Breast epithelium (tissue), 4 donors: ENCODE measurements around the gene COMMD3. TPM values are rescaled to one million over a fixed set of nuclear protein-coding genes. Genes with fewer than 3 reads are reported as not detected.

ENCODE experiments used
- DNase-seq, 2 donors: peaks; one replicate each; pipeline ENCODE4 v3.0.0-alpha.2; 2019; ENCODE audit warnings: low spot score in 2 of 2
- H3K27ac ChIP-seq, 2 donors: fragments of 200-600 bp; sonication (generic) in 1 of 2; one replicate each; pipeline ENCODE4 v1.5.1; 2016 to 2019; ENCODE audit warnings: mild to moderate bottlenecking in 1 of 2
- H3K27me3 ChIP-seq, 2 donors: fragments of 200-600 bp; sonication (generic) in 1 of 2; one replicate each; pipeline versions ENCODE4 v1.5.1 to v1.6.0; 2017 to 2019; ENCODE audit warnings: control low read depth in 1 of 2, mild to moderate bottlenecking in 1 of 2
- H3K36me3 ChIP-seq: fragments of 200-600 bp; one replicate; pipeline ENCODE4 v1.5.1; 2019
- H3K4me1 ChIP-seq, 2 donors: fragments of 200-600 bp; sonication (generic); one replicate each; pipeline ENCODE4 v1.5.1; 2016 to 2019; ENCODE audit warnings: control low read depth in 1 of 2
- H3K4me3 ChIP-seq, 3 donors: fragments of 200-600 bp; sonication (generic); 1 replicate in 2 of 3; 2 replicates in 1 of 3; pipeline ENCODE4 v1.5.1; 2016 to 2019; ENCODE audit warnings: mild to moderate bottlenecking in 3 of 3, moderate library complexity in 2 of 3
- H3K9me3 ChIP-seq, 2 donors: fragments of 200-600 bp; sonication (generic) in 1 of 2; one replicate each; pipeline ENCODE4 v1.5.1; 2016 to 2019; ENCODE audit warnings: control low read depth in 1 of 2
- POLR2A ChIP-seq: fragments of 450-650 bp; IDR thresholded peaks from one replicate; pipeline ENCODE4 v1.6.1; 2016; ENCODE audit warnings: antibody characterized with exemption, mild to moderate bottlenecking, moderate library complexity
- POLR2AphosphoS5 ChIP-seq, 3 donors: sonication (generic); formaldehyde crosslinking; IDR thresholded peaks; one replicate each; pipeline ENCODE4 v1.6.1; 2017; ENCODE audit warnings: antibody characterized with exemption in 3 of 3
- intact Hi-C: fragments of 100-400 bp; cut with DNase I; formaldehyde crosslinking; loops from one replicate; pipeline ENCODE4 v1.15.1; 2023; ENCODE audit warnings: low total_unique reads
- total RNA-seq, 3 donors: library from RNA; depleted of rRNA; stranded (reverse); fragments of >200 nt; gene quantifications; one replicate each; pipeline ENCODE4 v1.1.0, GENCODE V29; 2016
- TF ChIP-seq, protein P1 (sequence below), 3 donors: fragments of 450-650 bp; IDR thresholded peaks; one replicate each; pipeline ENCODE4 v1.5.1; 2016 to 2017; ENCODE audit warnings: antibody characterized with exemption in 3 of 3, mild to moderate bottlenecking in 3 of 3, moderate library complexity in 3 of 3

COMMD3 gene
- total RNA-seq, 3 donors from 2014 or later = 30.1 to 51.4 (median 35.7) TPM

- DNase-seq = no peak
- Histone ChIP-seq H3K36me3 (no peaks in the 10 kb centered on the region), H3K4me3 (no peak overlapping the region), H3K9me3 (no peaks in the 10 kb centered on the region), H3K27ac (no peak overlapping the region), H3K4me1 (no peaks in the 10 kb centered on the region), H3K27me3 (no peaks in the 10 kb centered on the region)
- TF ChIP-seq, protein P1, sequence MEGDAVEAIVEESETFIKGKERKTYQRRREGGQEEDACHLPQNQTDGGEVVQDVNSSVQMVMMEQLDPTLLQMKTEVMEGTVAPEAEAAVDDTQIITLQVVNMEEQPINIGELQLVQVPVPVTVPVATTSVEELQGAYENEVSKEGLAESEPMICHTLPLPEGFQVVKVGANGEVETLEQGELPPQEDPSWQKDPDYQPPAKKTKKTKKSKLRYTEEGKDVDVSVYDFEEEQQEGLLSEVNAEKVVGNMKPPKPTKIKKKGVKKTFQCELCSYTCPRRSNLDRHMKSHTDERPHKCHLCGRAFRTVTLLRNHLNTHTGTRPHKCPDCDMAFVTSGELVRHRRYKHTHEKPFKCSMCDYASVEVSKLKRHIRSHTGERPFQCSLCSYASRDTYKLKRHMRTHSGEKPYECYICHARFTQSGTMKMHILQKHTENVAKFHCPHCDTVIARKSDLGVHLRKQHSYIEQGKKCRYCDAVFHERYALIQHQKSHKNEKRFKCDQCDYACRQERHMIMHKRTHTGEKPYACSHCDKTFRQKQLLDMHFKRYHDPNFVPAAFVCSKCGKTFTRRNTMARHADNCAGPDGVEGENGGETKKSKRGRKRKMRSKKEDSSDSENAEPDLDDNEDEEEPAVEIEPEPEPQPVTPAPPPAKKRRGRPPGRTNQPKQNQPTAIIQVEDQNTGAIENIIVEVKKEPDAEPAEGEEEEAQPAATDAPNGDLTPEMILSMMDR (IDR thresholded peaks at IDR 0.05) = no peak
- no peak for TF ChIP-seq POLR2A
- no peak for TF ChIP-seq POLR2AphosphoS5 (IDR thresholded peaks at IDR 0.05)
- intact Hi-C loops = loop anchor here (10.0 kb wide), 1 partner anchor 91 kb away; no protein-coding TSS in a partner anchor
These were observed 49.7 kb downstream of the COMMD3 start for GRCh38 chr10:22365644-22366434.

- Histone ChIP-seq H3K27me3 (no peaks in the 10 kb centered on the region), H3K4me3 (no peak overlapping the region), H3K36me3 (no peaks in the 10 kb centered on the region), H3K4me1 (no peaks in the 10 kb centered on the region), H3K9me3 (no peaks in the 10 kb centered on the region), H3K27ac (no peak overlapping the region)
- no peak for DNase-seq
- no peak for TF ChIP-seq POLR2A
- TF ChIP-seq POLR2AphosphoS5 (IDR thresholded peaks at IDR 0.05) = no peak
- TF ChIP-seq, protein P1 (IDR thresholded peaks at IDR 0.05) = no peak
- intact Hi-C loops = loop anchor here (10.0 kb wide), 1 partner anchor 92 kb away; no protein-coding TSS in a partner anchor
These were observed 50.2 kb downstream of the COMMD3 start for GRCh38 chr10:22366435-22366703.

DNA sequence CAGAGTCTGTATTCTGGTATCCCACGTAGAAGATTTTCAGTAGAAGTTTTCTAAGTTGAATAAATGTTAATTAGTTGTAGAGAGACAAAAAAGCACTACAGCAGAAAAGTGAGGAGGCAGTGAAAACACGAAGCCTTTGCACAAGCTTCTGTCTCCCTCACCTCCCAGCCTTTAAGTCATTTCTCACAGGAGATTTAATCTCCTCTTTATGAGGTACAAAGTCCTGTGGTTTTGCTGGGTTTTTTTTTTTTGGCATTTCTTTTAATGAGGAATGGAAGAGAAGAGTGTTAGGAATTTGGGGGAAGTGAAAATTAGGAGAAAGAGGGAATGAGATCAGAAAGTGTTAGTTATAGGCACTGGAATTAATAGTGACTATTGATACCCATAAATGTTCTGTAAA is 50.6 kb downstream of the COMMD3 start:
- H3K27ac ChIP-seq = no peak overlapping the region
- no peak overlapping the region for H3K4me3 ChIP-seq
- TF ChIP-seq POLR2A (no peak), POLR2AphosphoS5 (IDR thresholded peaks at IDR 0.05) (no peak)
- TF ChIP-seq, protein P1 (IDR thresholded peaks at IDR 0.05) = no peak
- intact Hi-C loops = loop anchor here (10.0 kb wide), 1 partner anchor 92 kb away; no protein-coding TSS in a partner anchor
- H3K4me1 ChIP-seq = no peaks in the 10 kb centered on the region
- no peaks in the 10 kb centered on the region for H3K9me3 ChIP-seq
- no peaks in the 10 kb centered on the region for H3K27me3 ChIP-seq
- DNase-seq = no peak
- no peaks in the 10 kb centered on the region for H3K36me3 ChIP-seq

DNA sequence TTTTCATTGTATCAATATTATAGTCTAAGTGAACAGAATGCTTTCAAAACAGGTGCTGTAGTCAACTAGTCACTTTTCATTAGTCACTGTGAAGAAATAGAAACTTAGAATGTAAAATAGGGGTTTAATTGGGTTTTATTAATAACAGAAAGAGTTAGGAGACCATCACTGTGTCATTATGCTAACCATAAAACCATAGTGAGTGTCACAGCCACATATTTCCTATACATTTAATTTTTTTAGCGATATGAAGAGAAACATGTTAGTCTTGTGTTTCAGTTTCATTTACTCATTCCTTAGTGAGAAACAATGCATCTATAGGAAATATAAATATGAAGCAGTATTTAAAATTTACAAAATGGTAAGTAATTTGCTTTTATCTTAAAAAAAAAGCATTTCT is 51.3 kb downstream of the COMMD3 start:
- no peaks in the 10 kb centered on the region for H3K36me3 ChIP-seq
- H3K9me3 ChIP-seq = no peaks in the 10 kb centered on the region
- H3K27me3 ChIP-seq = no peaks in the 10 kb centered on the region
- H3K4me3 ChIP-seq = no peak overlapping the region
- H3K27ac ChIP-seq = no peak overlapping the region
- intact Hi-C loops = loop anchor here (10.0 kb wide), 1 partner anchor 93 kb away; no protein-coding TSS in a partner anchor
- H3K4me1 ChIP-seq = no peaks in the 10 kb centered on the region
- DNase-seq = no peak
- TF ChIP-seq, protein P1 (IDR thresholded peaks at IDR 0.05) = no peak
- TF ChIP-seq POLR2AphosphoS5 (IDR thresholded peaks at IDR 0.05) (no peak), POLR2A (no peak)

DNA sequence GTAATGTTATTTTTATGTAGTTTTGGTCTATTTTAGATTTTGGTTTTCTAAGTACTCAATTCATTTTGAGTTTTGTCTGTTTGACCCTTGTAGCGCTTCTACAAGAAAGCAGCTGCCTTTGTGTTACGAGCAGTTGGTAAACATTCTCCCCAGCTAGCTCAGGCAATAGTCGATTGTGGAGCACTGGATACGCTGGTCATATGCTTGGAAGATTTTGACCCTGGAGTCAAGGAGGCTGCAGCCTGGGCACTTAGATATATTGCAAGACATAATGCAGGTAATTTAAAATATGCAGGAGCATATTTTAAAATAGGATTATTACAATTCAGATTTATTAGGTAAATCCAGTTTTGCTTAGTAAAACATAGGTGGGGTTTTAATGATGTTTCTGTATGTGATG is 52.2 kb downstream of the COMMD3 start:
- no peak for TF ChIP-seq POLR2AphosphoS5 (IDR thresholded peaks at IDR 0.05)
- TF ChIP-seq POLR2A = no peak
- Histone ChIP-seq H3K36me3 (no peaks in the 10 kb centered on the region), H3K27me3 (no peaks in the 10 kb centered on the region), H3K4me1 (no peaks in the 10 kb centered on the region), H3K27ac (no peak overlapping the region), H3K4me3 (no peak overlapping the region), H3K9me3 (no peaks in the 10 kb centered on the region)
- intact Hi-C loops = loop anchor here (10.0 kb wide), 1 partner anchor 94 kb away; no protein-coding TSS in a partner anchor
- no peak for DNase-seq
